CD4-positive, alpha-beta T cell treated with Interleukin-4 for 4 hours (primary cell): Measurements from ENCODE around the gene HSPA1A.
A peak's percentile ranks its signal among the peaks of the same experiment; 100 is the strongest.
"Not testable (repeated sequence)": the region's sequence is repeated elsewhere in the genome, so short reads cannot be mapped to it uniquely, and the experiment has no call there.

Experiments
- DNase-seq: peaks from one replicate; pipeline ENCODE4 v3.0.0-alpha.2; 2020

Gene HSPA1A

GRCh38 chr6:31836474-31837368 lies 21.4 kb downstream of the HSPA1A start:
- no peak for DNase-seq

GRCh38 chr6:31837369-31838113 lies 22.2 kb downstream of the HSPA1A start:
- DNase-seq = no peak

- DNase-seq = not testable (repeated sequence)
Observed at GRCh38 chr6:31838114-31838553, 22.8 kb downstream of the HSPA1A start.

- no peak for DNase-seq
Observed at GRCh38 chr6:31838968-31839367, 23.6 kb downstream of the HSPA1A start.

GRCh38 chr6:31839779-31840126 lies 24.4 kb downstream of the HSPA1A start:
- DNase-seq = not testable (repeated sequence)

- no peak for DNase-seq
Observed at GRCh38 chr6:31842053-31842452, 26.7 kb downstream of the HSPA1A start.

GRCh38 chr6:31844507-31844906 lies 29.2 kb downstream of the HSPA1A start:
- DNase-seq = no peak

GRCh38 chr6:31847276-31847978 lies 32.1 kb downstream of the HSPA1A start:
- no peak for DNase-seq

GRCh38 chr6:31850765-31851484 lies 35.6 kb downstream of the HSPA1A start:
- no peak for DNase-seq

- DNase-seq = no peak
Observed at GRCh38 chr6:31851485-31851832, 36.1 kb downstream of the HSPA1A start.

GRCh38 chr6:31851980-31852718 lies 36.8 kb downstream of the HSPA1A start:
- DNase-seq = not testable (repeated sequence)

GRCh38 chr6:31857774-31858173 lies 42.4 kb downstream of the HSPA1A start:
- not testable (repeated sequence) for DNase-seq

GRCh38 chr6:31858707-31859106 lies 43.4 kb downstream of the HSPA1A start:
- DNase-seq = no peak

GRCh38 chr6:31859923-31860322 lies 44.6 kb downstream of the HSPA1A start:
- no peak for DNase-seq

GRCh38 chr6:31860349-31860748 lies 45.0 kb downstream of the HSPA1A start:
- no peak for DNase-seq

- DNase-seq = no peak
Observed at GRCh38 chr6:31861150-31861549, 45.8 kb downstream of the HSPA1A start.

GRCh38 chr6:31861919-31862343 lies 46.6 kb downstream of the HSPA1A start:
- no peak for DNase-seq

- peak; percentile 100 for DNase-seq
Observed at GRCh38 chr6:31862344-31863235, 47.2 kb downstream of the HSPA1A start, which contains the start of gene NEU1. Gene NEU1 (minus strand): TSS chr6:31862821. CDS start chr6:31862776, 45 bp downstream.

- DNase-seq = not testable (repeated sequence)
Observed at GRCh38 chr6:31864123-31864562, 48.8 kb downstream of the HSPA1A start.

- no peak for DNase-seq
Observed at GRCh38 chr6:31864818-31865204, 49.5 kb downstream of the HSPA1A start.
